ENCODE data around the gene PTPRM. TPM values are rescaled to one million over a fixed set of nuclear protein-coding genes. Genes with fewer than 3 reads are reported as not detected.

Gene PTPRM
- total RNA-seq, 1 experiment from 2014 or later: 42.3 TPM

DNA sequence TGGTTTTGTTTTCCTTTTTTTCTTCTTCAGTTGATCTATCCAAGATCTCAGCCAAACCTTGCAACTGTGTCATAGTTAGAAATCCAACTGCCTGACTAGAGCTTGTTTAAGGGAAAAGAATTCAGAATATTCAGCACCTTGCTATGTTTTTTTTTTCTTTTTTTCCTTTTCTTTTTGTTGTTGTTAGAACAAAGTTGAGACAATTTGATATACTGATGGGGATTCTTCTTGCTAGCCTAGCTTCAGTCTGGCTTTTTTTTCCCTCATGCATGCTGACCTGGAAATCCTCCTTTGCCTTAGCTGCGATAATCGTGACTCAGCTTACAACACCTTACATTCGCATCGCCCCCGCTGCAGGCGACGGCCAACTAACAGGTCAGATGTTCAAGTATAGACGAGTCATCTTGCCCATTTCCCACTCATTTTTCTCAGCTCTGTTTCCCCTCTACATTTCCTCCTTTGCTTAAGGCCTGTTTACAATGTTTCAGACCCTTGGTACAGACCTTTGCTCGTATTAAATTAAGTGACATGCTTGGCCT lies 554.9 kb downstream of the PTPRM start:
- no peak for DNase-seq
- Mint-ChIP-seq H3K36me3 (ENCODE audit: insufficient read depth, unreplicated experiment) (no peaks in the 10 kb centered on the region), H3K27ac (ENCODE audit: unreplicated experiment) (no peak overlapping the region), H3K9me3 (ENCODE audit: low read depth, unreplicated experiment) (peaks cover 3% of the 10 kb centered on the region), H3K4me3 (ENCODE audit: low read depth, unreplicated experiment) (no peak overlapping the region), H3K4me1 (ENCODE audit: low read depth, unreplicated experiment) (peaks cover 39% of the 10 kb centered on the region), H3K27me3 (ENCODE audit: unreplicated experiment) (no peaks in the 10 kb centered on the region)
- intact Hi-C loops (cut with micrococcal nuclease; ENCODE audit: unreplicated experiment): no loop called here
- no TSS peak for BruUV-seq (replicated peaks)
- CTCF ChIA-PET: no interaction called here
- TF ChIP-seq, protein P1, sequence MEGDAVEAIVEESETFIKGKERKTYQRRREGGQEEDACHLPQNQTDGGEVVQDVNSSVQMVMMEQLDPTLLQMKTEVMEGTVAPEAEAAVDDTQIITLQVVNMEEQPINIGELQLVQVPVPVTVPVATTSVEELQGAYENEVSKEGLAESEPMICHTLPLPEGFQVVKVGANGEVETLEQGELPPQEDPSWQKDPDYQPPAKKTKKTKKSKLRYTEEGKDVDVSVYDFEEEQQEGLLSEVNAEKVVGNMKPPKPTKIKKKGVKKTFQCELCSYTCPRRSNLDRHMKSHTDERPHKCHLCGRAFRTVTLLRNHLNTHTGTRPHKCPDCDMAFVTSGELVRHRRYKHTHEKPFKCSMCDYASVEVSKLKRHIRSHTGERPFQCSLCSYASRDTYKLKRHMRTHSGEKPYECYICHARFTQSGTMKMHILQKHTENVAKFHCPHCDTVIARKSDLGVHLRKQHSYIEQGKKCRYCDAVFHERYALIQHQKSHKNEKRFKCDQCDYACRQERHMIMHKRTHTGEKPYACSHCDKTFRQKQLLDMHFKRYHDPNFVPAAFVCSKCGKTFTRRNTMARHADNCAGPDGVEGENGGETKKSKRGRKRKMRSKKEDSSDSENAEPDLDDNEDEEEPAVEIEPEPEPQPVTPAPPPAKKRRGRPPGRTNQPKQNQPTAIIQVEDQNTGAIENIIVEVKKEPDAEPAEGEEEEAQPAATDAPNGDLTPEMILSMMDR (IDR thresholded peaks at IDR 0.05; ENCODE audit: unreplicated experiment): no peak

DNA sequence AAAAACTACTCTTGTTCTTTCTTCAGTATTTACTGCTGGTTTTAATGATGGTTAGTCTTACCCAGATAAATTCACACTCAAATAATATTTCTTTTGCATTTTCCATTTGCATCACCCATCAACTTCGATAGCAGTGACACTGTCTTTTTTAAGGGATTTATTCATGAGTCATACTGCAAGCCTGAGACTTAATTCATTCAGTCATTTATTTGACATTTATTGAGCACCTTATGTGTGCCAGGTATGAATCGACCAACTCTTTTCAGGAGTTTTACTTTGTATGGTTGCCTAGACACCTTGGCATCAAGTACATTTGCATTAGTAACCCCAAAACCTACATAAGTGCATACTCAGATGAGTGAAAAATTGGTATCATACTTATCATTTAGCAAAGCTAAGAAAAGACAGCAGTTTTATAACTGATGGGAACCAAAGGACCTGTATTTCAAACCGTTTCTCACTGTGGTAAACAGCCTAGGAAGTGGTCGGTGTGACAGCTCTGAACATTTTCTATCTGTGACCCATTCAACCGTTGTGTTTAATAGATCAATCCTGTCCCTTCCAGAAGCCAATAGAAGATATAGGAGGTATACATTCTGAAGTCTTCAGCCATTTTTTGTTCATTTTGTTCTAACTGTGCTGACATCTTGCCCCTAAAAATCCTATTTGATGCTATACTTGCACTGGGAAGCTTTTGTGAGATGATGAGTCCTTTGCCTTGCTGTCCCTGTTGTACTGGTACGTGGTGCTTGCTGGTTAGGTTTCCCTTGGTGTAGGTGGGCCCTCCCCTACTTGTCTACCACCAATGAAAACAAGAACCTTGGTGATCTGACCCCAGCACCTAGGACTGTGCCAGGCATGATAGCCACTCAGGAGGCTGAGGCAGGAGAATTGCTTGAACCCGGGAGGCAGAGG lies 557.4 kb downstream of the PTPRM start:
- TF ChIP-seq, protein P1 (IDR thresholded peaks at IDR 0.05; ENCODE audit: unreplicated experiment): no peak
- H3K36me3 Mint-ChIP-seq (ENCODE audit: insufficient read depth, unreplicated experiment): no peaks in the 10 kb centered on the region
- intact Hi-C loops (cut with micrococcal nuclease; ENCODE audit: unreplicated experiment): no loop called here
- no peak for DNase-seq
- no peaks in the 10 kb centered on the region for H3K27me3 Mint-ChIP-seq (ENCODE audit: unreplicated experiment)
- peaks cover 35% of the 10 kb centered on the region for H3K4me1 Mint-ChIP-seq (ENCODE audit: low read depth, unreplicated experiment)
- H3K27ac Mint-ChIP-seq (ENCODE audit: unreplicated experiment): no peak overlapping the region
- CTCF ChIA-PET: interaction anchor here (0.7 kb wide), 1 partner anchor 253 kb away, joined by 3 read pairs; no protein-coding TSS in a partner anchor
- no peak overlapping the region for H3K4me3 Mint-ChIP-seq (ENCODE audit: low read depth, unreplicated experiment)
- no TSS peak for BruUV-seq (replicated peaks)
- H3K9me3 Mint-ChIP-seq (ENCODE audit: low read depth, unreplicated experiment): peaks cover 3% of the 10 kb centered on the region

DNA sequence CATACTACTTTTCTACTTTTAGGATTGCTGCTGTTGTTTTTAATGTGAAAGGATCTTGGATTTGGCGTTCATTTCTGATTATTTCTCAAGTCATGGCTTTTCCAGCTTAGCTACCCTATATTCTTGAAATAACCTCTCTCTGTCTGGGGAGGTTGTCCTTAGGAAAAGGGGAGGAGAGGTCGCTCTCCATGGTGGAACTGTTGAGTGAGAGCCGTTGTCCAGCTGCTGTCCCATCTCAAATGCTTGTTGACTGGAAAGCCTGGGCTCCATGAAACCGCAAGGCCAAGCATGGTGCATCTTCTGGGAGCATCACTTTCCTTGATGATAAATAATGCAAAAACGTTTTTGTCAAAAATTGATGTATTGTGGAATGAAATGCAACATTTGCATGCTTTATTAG lies 563.0 kb downstream of the PTPRM start:
- CTCF ChIA-PET: no interaction called here
- no peak for DNase-seq
- no peak overlapping the region for H3K27ac Mint-ChIP-seq (ENCODE audit: unreplicated experiment)
- TF ChIP-seq, protein P1 (IDR thresholded peaks at IDR 0.05; ENCODE audit: unreplicated experiment): no peak
- peaks cover 3% of the 10 kb centered on the region for H3K9me3 Mint-ChIP-seq (ENCODE audit: low read depth, unreplicated experiment)
- H3K27me3 Mint-ChIP-seq (ENCODE audit: unreplicated experiment): no peaks in the 10 kb centered on the region
- intact Hi-C loops (cut with micrococcal nuclease; ENCODE audit: unreplicated experiment): no loop called here
- H3K4me1 Mint-ChIP-seq (ENCODE audit: low read depth, unreplicated experiment): peaks cover 18% of the 10 kb centered on the region
- H3K4me3 Mint-ChIP-seq (ENCODE audit: low read depth, unreplicated experiment): no peak overlapping the region
- BruUV-seq (replicated peaks): no TSS peak
- no peaks in the 10 kb centered on the region for H3K36me3 Mint-ChIP-seq (ENCODE audit: insufficient read depth, unreplicated experiment)

DNA sequence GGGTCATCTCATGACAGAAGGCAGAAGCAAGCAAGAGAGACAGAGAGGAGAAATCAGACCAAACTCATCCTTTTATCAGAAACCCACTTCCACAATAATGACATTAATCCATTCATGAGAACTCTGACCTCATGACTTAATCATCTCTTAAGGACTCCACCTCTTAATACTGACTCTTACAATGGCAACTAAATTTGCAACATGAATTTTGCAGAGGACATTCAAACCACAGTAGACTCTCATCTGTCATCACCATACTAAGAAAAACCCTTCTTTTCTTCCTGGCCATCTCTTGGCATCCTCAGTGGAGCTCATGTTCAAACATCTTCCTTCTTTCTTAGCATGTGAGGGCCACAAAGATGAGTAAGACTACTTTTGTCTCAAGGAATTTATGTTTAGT lies 565.9 kb downstream of the PTPRM start:
- Mint-ChIP-seq H3K27ac (ENCODE audit: unreplicated experiment) (no peak overlapping the region), H3K4me1 (ENCODE audit: low read depth, unreplicated experiment) (no peaks in the 10 kb centered on the region), H3K4me3 (ENCODE audit: low read depth, unreplicated experiment) (no peak overlapping the region), H3K27me3 (ENCODE audit: unreplicated experiment) (no peaks in the 10 kb centered on the region), H3K9me3 (ENCODE audit: low read depth, unreplicated experiment) (no peaks in the 10 kb centered on the region), H3K36me3 (ENCODE audit: insufficient read depth, unreplicated experiment) (no peaks in the 10 kb centered on the region)
- no peak for DNase-seq
- intact Hi-C loops (cut with micrococcal nuclease; ENCODE audit: unreplicated experiment): no loop called here
- CTCF ChIA-PET: no interaction called here
- TF ChIP-seq, protein P1 (IDR thresholded peaks at IDR 0.05; ENCODE audit: unreplicated experiment): no peak
- no TSS peak for BruUV-seq (replicated peaks)

All from Calu3 (cell line).